ENCODE data around the gene FAM3B. TPM values are rescaled to one million over a fixed set of nuclear protein-coding genes. Genes with fewer than 3 reads are reported as not detected.

The FAM3B gene
- total RNA-seq, 1 experiment from 2014 or later: 59.5 TPM

DNA sequence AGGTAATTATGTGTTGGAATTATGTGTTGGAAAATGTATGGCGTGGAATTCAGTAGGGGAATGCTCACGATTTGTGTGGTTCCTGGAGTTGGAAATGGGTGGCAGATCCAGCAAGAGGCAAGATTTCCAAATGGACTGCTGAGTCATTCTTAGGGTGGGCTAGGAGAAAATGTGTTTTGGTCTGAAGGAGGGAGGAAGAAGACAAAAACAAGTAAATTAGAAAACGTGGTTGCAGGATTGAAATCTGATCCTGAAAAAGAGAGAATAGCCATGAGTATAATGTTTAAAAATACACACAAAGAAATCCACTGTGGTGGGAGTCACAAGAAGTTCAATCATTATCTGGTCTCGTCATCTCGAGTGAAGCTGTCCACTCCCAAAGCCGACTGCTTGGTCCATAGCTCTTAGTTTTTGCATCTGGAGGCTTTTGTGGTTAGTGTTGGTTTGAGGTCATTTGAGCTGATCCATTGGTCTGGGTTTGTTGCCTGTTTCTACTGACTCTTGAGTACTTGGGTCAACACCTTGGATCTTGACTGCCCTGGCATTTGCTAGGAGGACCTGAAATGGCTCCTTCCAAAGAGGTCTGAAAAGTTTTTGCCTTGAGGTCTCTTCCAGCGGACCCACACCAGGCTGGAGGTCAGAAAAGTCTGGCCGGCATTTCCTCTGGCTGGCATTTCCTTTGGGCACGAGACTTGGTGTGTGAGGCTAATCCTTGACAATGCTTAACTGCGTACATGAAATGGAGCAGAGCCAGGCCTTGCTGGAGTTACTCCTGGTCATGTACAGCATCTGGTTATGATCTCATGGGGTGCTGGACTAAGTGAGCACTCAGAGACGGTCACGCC lies 54.5 kb downstream of the FAM3B start:
- Histone ChIP-seq H3K27me3 (replicated peaks; ENCODE audit: control insufficient read depth, insufficient read depth, low read length) (no peaks in the 10 kb centered on the region), H3K36me3 (ENCODE audit: control insufficient read depth, insufficient read depth, low read length) (no peaks in the 10 kb centered on the region), H3K4me3 (ENCODE audit: low read depth, low read length) (no peak overlapping the region), H3K4me1 (peaks cover 28% of the 10 kb centered on the region), H3K9me3 (no peaks in the 10 kb centered on the region)
- Mint-ChIP-seq H3K4me3 (ENCODE audit: unreplicated experiment) (no peak overlapping the region), H3K27ac (ENCODE audit: unreplicated experiment) (peak overlapping the region; percentile 2), H3K27me3 (ENCODE audit: insufficient read depth, unreplicated experiment) (no peaks in the 10 kb centered on the region), H3K9me3 (ENCODE audit: unreplicated experiment) (peaks cover 9% of the 10 kb centered on the region), H3K4me1 (ENCODE audit: low read depth, unreplicated experiment) (peaks cover 21% of the 10 kb centered on the region), H3K36me3 (ENCODE audit: insufficient read depth, unreplicated experiment) (peaks cover 6% of the 10 kb centered on the region)
- DNase-seq: no peak
- TF ChIP-seq, protein P1, sequence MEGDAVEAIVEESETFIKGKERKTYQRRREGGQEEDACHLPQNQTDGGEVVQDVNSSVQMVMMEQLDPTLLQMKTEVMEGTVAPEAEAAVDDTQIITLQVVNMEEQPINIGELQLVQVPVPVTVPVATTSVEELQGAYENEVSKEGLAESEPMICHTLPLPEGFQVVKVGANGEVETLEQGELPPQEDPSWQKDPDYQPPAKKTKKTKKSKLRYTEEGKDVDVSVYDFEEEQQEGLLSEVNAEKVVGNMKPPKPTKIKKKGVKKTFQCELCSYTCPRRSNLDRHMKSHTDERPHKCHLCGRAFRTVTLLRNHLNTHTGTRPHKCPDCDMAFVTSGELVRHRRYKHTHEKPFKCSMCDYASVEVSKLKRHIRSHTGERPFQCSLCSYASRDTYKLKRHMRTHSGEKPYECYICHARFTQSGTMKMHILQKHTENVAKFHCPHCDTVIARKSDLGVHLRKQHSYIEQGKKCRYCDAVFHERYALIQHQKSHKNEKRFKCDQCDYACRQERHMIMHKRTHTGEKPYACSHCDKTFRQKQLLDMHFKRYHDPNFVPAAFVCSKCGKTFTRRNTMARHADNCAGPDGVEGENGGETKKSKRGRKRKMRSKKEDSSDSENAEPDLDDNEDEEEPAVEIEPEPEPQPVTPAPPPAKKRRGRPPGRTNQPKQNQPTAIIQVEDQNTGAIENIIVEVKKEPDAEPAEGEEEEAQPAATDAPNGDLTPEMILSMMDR (IDR thresholded peaks at IDR 0.05; ENCODE audit: insufficient read depth in 1 of 2, low read depth in 1 of 2, low read length in 1 of 2, severe bottlenecking in 1 of 2, unreplicated experiment in 1 of 2): no peak
- ChIA-PET CTCF (no interaction called here), POLR2A (no interaction called here)
- BruUV-seq (replicated peaks): no TSS peak
- intact Hi-C loops (cut with micrococcal nuclease; ENCODE audit: unreplicated experiment): no loop called here

DNA sequence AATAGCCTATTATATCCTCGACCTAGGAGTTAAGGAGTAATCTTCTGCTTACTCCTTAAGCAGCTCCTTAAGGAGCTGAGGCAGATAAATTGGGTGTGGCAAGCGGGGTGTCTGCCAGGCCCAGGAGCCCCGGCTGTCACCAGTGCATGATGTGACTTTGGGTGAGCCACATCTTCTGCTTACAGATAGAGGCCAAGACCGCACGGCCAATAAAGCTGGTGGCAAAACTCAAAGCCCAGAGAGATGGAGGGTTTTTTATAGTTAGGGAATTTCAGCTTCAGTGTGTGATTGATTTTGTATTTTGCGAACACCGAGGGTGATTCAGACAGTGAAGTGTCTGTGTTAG lies 55.1 kb downstream of the FAM3B start:
- H3K4me1 ChIP-seq: peaks cover 22% of the 10 kb centered on the region
- peaks cover 16% of the 10 kb centered on the region for H3K4me1 Mint-ChIP-seq (ENCODE audit: low read depth, unreplicated experiment)
- DNase-seq: no peak
- ChIA-PET CTCF (no interaction called here), POLR2A (no interaction called here)
- H3K9me3 Mint-ChIP-seq (ENCODE audit: unreplicated experiment): peaks cover 9% of the 10 kb centered on the region
- TF ChIP-seq, protein P1 (IDR thresholded peaks at IDR 0.05; ENCODE audit: insufficient read depth in 1 of 2, low read depth in 1 of 2, low read length in 1 of 2, severe bottlenecking in 1 of 2, unreplicated experiment in 1 of 2): no peak
- no TSS peak for BruUV-seq (replicated peaks)
- H3K27me3 Mint-ChIP-seq (ENCODE audit: insufficient read depth, unreplicated experiment): no peaks in the 10 kb centered on the region
- no peak overlapping the region for H3K27ac Mint-ChIP-seq (ENCODE audit: unreplicated experiment)
- no peaks in the 10 kb centered on the region for H3K9me3 ChIP-seq
- peaks cover 2% of the 10 kb centered on the region for H3K36me3 Mint-ChIP-seq (ENCODE audit: insufficient read depth, unreplicated experiment)
- no peak overlapping the region for H3K4me3 ChIP-seq (ENCODE audit: low read depth, low read length)
- no peaks in the 10 kb centered on the region for H3K27me3 ChIP-seq (replicated peaks; ENCODE audit: control insufficient read depth, insufficient read depth, low read length)
- H3K36me3 ChIP-seq (ENCODE audit: control insufficient read depth, insufficient read depth, low read length): no peaks in the 10 kb centered on the region
- H3K4me3 Mint-ChIP-seq (ENCODE audit: unreplicated experiment): no peak overlapping the region
- intact Hi-C loops (cut with micrococcal nuclease; ENCODE audit: unreplicated experiment): no loop called here

GRCh38 chr21:41373253-41373652 lies 56.7 kb downstream of the FAM3B start:
- Mint-ChIP-seq H3K36me3 (ENCODE audit: insufficient read depth, unreplicated experiment) (no peaks in the 10 kb centered on the region), H3K27me3 (ENCODE audit: insufficient read depth, unreplicated experiment) (no peaks in the 10 kb centered on the region), H3K4me1 (ENCODE audit: low read depth, unreplicated experiment) (peaks cover 4% of the 10 kb centered on the region), H3K27ac (ENCODE audit: unreplicated experiment) (no peak overlapping the region), H3K4me3 (ENCODE audit: unreplicated experiment) (no peak overlapping the region), H3K9me3 (ENCODE audit: unreplicated experiment) (peaks cover 9% of the 10 kb centered on the region)
- TF ChIP-seq, protein P1 (IDR thresholded peaks at IDR 0.05; ENCODE audit: insufficient read depth in 1 of 2, low read depth in 1 of 2, low read length in 1 of 2, severe bottlenecking in 1 of 2, unreplicated experiment in 1 of 2): no peak
- Histone ChIP-seq H3K36me3 (ENCODE audit: control insufficient read depth, insufficient read depth, low read length) (no peaks in the 10 kb centered on the region), H3K4me3 (ENCODE audit: low read depth, low read length) (no peak overlapping the region), H3K9me3 (no peaks in the 10 kb centered on the region), H3K27me3 (replicated peaks; ENCODE audit: control insufficient read depth, insufficient read depth, low read length) (no peaks in the 10 kb centered on the region), H3K4me1 (peaks cover 6% of the 10 kb centered on the region; the same call in 1 of the 2 replicates)
- POLR2A ChIA-PET: no interaction called here
- CTCF ChIA-PET: no interaction called here
- no TSS peak for BruUV-seq (replicated peaks)
- DNase-seq: no peak
- intact Hi-C loops (cut with micrococcal nuclease; ENCODE audit: unreplicated experiment): no loop called here

Measured in Caco-2 (cell line).